Activated CD8-positive, alpha-beta memory T cell treated with anti-CD3 and anti-CD28 coated beads for 48 hours (primary cell): ENCODE results near the gene IGF2R.
"Not testable (repeated sequence)": the region's sequence is repeated elsewhere in the genome, so short reads cannot be mapped to it uniquely, and the experiment has no call there.

Experiments
- DNase-seq, 3 experiments: peaks; one replicate each; pipeline ENCODE4 v3.0.0-alpha.2; 2020; ENCODE audit warnings: low read depth in 2 of 3, low spot score in 2 of 3

IGF2R gene

DNA sequence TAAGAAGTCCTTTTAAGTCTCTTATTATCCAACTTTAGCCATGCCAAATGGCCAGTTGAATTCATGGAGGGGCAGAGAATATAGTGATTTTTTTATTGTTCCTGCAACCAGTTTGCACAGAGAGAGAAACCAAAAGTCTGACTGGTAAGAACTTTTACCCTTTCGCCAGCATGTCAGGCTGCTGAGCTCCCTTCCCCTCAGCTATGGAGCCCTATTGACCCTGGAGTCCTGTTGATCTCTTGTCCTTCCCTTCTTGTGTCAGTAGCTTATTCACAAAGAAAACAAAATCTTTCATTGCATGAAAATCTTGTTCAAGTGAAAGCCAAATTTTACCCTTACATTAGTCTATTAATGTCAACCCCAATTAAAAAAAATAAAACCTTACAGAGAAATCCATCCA lies 151.2 kb downstream of the IGF2R start:
- no peak for DNase-seq

DNA sequence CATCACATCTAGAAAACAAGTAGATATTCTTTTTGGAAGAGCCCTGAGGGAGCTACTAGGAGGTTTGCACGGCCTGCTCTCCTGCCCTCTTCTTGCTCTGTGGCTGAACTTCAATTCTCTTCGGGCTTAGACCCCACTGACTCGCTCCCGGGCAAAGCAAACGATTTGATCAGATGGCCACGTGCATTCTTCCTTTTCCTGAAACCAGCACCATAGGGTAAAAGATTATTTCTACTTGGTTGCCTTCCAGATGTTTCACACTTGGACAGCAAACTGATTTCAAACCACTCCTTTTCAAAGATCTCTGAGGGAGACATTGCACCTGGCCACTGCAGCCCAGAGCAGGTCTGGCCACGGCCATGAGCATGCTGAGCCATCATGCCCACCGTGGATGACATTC lies 152.7 kb downstream of the IGF2R start, which contains the start of gene SLC22A1:
TSS of gene SLC22A1 (plus strand) at position 258 of the 400 bp plus-strand sequence. CDS start at position 379, 121 bp downstream.
- DNase-seq: no peak

DNA sequence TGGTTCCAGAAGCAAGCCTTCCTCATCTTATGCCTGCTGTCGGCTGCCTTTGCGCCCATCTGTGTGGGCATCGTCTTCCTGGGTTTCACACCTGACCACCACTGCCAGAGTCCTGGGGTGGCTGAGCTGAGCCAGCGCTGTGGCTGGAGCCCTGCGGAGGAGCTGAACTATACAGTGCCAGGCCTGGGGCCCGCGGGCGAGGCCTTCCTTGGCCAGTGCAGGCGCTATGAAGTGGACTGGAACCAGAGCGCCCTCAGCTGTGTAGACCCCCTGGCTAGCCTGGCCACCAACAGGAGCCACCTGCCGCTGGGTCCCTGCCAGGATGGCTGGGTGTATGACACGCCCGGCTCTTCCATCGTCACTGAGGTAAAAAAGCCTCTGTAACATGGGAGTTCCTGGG lies 153.1 kb downstream of the IGF2R start:
- DNase-seq: no peak

DNA sequence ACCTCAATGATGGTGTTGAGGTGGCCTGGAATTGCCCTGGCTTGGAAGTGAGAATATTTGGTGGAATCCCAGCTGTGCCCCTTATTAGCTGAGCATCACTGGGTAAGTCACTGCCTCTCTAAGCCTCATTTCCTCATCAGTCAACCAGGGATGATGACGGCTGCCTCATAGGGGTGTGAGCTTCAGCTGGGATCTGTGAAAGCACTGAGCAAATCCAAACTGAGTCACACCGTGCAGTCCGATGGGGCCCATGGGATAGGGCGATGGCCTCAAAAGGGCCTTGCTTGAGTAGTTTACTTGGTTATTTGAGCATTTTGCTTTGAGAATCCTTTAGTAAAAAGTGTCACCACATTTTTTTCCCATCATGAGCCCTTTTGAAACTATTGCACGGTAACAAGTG lies 153.9 kb downstream of the IGF2R start:
- no peak for DNase-seq

DNA sequence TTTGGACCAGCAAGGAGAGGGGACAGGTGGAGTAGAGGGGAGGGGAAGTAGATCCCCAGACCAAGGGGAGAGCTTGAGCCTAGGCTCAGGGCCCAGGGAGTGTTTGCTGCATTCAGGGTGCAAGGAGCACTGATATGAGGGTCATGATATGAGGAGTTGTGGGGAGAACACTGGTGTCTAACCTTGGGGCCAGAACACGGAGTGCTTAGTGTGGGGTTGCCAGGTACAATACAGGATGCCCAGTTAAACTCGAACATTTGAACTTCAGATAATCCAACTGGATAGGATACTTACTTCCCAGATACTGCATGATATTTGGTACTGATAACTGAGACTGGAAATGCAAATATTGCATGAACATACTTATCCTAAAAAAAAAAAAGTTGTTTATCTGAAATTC lies 155.1 kb downstream of the IGF2R start:
- DNase-seq: no peak

DNA sequence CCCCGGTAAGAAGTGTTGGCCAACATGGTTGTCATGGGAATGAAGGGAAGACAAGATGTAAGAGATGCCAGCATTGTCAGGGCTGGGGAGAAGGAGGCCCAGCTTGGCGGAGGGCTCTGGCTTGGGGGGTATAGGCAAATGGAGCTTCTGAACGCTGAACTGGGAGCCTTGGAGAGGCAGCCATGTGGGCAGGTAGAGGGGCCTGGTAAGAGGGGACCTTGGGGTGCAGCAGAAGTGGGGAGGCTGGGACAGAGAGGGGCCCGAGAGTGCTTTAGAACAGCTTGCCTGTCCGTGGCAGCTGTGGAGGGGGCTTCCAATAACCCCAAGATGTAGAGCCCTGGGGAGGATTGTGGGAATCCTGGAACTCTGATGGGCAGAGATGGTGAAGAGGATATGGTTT lies 155.7 kb downstream of the IGF2R start:
- no peak for DNase-seq

DNA sequence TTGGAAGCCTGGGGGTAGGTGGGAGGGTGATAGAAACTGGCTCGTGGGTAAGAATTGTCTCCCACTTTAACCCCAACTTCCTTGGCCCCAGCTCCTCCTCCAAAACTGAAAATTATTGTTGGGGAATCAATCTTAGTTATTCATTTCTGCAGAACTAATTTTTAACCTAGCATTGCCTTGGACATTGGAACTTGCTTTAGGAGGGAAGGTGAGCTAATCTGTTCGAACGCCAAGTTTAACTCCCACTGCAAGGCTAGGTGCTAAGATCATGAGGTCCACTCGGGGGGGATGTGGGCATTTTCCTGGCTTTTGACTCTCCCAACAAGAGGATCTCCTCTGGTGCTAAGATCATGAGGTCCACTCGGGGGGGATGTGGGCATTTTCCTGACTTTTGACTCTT lies 156.2 kb downstream of the IGF2R start:
- DNase-seq: not testable (repeated sequence)

DNA sequence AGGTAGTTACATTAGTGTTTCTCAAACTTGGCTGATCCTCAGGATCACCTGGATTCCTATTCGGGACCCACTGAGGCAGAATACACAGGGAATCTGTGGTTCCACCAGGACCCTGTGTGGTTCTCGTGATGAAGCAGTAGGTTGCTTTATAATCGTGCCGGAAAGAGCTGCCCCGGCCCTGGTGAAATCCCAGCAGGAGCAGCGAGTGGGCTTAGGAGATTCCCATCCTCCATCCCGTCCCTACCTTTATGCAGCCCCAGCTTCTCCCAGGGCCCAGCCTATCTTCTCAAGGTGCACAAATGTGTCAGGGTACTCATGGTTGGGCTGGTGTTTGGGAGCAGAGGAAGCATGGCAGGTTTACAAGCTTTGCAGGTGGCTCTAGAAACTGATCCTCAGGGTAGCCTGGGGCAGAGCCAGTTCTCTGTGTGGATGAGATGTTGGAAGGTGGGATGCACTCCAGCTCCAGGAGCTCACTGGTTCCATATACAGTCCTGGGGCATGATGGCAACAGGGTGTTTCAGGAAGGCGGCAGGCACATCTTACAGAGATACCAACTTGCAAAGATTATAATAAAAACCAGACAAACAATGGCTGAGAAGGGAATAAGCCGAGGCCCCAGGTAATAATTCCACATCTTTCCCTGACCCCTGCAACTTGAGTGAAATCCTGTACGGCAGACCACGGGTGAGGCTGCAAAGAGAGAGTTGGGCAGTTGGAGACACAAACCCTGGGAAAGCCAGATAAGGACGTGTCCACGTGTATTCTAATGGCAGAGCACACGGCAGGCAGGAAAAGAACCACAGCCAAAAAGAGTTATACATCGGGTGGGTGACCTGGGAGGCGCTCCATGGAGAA lies 158.6 kb downstream of the IGF2R start:
- DNase-seq: no peak

DNA sequence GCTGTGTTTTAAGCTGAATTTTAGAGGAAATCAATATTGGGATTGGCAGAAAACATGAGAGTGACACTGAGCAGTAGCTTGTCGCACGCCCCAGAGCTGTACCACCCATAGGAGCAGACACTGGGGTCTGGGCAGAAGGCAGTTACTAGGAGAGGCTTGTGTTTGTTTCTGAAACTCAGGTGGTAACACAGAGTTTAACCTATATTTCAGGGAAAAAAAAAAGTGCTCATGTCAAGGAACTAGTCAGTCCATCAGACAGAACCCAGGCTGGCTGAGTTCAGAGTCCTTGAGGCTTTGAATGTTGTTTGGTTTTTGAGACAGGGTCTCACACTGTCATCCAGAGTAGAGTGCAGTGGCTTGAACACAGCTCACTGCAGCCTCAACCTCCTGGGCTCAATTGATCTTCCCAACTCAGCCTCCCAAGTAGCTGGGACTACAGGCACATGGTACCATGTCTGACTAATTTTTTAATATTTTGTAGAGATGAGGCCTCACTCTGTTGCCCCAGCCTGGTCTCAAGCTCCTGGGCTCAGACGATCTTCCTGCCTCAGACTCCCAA lies 159.3 kb downstream of the IGF2R start:
- DNase-seq: no peak

DNA sequence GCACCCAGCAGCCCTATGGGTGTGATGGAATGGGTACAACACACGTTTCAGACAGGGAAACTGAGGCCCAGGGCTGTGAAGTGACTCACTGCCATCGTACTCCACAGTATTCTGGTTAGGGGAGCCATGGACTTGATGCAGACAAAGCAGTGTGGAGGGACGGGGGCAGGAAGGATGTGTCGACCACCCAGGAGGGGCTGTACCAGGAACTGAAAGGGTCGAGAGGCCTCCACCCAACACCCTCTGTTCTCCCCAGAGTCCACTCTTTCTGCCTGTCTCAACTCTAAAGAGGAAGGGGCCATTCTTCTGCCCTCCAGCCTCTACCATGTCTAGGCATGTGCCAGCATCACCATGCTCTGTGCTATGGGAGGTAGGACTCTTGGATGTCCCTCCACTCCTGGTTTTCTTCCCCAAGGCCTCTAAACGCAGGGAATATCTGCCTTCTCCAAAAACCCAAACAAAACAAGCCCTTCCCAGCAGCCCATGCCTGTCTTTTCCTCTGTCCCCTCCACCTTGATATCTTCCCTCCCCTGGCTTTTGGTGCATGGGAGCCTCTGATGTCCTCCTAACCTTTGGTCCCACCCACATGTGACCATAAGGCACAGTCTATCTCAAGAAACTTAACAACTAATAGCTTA lies 160.1 kb downstream of the IGF2R start:
- no peak for DNase-seq

DNA sequence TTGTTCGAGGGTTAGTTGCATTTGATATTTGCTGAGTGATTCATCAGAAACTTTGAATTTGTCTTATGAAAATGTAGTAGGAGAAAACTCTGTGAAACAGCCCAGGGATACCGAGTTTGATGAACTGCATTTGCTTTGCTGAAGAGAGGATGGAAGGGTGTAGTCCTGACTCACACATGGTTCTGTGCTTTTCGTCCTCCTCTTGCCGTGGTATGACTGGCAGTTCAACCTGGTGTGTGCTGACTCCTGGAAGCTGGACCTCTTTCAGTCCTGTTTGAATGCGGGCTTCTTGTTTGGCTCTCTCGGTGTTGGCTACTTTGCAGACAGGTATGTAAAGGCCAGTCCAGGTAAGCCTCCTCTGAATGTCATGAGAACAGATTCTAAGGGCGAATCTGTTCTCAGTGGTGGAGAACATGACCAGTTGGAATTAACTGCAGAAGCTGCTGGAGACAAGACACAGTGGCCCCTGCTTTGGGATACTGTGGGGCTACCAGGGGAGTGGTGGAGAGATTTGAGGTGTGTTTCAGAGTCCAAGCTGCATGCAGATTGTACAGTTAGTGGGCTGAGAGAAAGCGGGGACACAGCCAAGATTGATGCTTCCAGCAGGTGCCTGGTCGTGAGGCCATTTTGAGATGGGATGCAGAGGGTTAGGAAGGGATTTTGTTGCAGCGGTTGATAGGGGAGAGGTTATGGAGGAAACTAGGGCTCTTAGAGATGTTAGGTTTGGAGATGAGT lies 161.2 kb downstream of the IGF2R start:
- DNase-seq: no peak

DNA sequence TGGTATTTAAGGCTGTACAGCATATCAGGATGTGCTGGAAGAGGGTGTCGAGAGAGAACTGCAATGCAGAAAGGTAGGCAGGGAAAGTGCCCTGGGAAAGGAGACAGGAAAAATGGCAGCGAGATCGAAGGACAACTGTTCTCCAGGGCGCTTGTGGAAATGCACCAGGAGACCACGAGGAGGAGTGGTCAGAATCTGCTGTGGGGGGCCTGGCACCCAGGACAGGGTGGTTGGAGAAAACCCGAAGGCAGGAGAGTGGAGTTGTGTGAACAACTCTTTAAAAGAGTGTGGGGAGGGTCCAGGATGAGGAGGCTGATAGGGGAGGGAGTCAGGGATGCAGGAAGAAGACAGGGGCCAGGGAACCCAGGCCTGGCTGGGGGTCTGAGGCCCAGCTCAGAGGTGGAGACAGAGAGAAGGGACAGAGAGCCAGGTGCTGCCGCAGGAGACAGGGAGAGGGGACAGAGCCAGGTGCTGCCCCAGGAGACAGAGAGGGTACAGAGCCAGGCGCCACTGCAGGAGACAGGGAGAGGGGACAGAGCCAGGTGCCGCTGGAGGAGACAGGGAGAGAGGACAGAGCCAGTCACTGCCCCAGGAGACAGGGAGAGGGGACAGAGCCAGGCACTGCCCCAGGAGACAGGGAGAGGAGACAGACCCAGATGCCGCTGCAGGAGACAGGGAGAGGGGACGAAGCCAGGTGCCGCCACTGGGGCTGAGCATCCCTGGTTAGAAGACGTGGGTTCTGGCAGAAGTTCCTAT lies 162.0 kb downstream of the IGF2R start:
- no peak for DNase-seq

DNA sequence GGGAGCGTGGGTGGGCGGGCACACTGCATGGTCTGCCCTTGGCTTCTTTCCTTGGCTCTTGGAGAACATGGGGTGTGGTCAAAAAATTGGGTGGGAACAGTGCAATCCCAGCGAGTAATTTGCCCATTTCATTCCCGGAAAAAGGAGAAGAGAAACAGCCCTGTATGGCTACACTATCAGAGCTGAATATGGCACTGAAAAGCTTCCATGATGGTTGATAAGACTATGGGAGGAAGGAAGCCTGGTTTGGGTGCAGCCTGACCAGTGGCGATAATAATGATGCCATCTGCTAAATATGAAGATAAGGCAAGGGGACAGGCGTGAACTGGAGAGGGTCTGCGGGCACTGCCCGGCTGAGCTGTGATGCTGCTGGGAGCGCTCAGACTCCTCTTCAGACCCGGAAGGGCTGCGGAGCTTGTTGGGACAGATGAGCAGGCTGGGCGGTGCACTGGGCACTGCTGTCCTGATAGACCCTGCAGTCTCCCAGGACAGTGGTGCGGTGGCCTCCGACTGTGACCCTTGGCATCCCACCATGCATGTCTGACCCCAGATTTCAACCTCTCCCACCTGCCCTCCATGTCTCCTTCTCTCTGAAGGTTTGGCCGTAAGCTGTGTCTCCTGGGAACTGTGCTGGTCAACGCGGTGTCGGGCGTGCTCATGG lies 162.9 kb downstream of the IGF2R start:
- no peak for DNase-seq

DNA sequence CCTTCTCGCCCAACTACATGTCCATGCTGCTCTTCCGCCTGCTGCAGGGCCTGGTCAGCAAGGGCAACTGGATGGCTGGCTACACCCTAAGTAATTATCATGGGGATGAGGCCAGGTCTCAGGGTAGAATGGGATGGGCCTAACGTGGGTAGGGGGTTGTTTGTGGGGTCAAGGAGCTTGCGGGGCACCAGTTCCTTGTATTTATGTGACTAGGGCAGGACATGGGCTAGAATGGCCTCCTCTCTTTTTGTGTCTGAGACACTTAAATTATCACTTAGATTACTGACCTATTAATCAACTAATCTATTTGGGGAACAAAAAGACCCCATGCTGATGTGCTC lies 163.4 kb downstream of the IGF2R start:
- DNase-seq: no peak

DNA sequence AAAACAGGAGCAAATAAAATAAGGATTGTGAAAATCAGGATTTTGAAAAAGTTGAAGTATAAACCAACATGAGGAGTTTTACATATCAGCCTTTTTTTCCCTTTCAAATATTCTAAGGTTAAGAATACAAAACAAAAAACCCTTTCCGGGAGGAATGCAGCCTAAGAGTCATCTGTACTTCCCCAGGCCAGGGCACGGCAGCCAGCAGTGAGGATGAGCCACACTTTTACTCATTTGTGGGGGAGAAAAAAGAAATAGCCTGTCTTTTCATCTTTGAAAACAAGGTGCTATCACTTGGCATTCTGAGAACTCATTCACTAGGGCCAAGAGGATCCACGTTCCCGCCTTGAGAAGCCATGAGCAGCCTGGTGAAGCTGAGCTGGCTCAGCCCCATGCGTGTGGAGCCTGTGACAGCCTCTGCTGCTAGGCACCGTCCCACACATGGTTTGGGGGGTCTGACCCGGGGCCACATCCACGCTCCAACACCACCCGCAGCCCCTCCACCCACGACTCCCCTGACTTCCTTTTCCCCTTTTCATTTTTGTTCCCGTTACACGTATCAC lies 164.0 kb downstream of the IGF2R start:
- DNase-seq: no peak

DNA sequence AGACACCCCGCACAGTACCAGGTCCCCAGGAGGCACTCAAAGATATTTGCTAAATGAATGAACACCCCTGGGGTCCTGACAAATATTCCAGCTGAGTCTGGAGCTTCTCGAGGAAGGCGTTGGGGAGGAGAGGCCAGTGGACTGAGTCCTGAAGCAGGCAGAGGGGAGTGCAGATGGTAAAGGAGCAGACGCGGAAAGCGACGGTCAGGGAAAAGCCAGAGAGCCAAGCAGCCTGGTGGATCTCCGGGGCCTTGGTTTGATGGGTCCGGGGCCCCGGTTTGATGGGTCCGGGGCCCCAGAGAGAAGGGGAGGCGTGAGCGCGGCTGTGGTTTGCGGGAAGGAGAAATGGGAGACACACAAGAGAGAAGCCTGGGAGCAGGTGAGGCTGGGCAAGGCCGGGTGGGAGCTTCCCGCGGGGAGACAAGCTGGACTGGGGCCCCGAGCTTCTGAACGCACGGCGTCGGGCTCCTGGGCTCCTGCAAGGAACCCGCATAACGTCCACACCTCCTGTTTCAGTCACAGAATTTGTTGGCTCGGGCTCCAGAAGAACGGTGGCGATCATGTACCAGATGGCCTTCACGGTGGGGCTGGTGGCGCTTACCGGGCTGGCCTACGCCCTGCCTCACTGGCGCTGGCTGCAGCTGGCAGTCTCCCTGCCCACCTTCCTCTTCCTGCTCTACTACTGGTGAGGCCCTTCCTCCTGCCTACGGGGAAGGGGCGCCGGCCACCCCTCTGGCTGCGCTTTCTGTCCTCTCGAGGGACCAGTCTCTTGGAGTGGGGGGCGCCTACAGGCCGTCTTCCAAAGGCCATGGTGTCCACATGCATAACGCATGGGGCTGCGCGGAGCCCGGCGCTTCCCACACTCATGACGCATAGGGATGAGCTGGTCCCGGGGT lies 164.8 kb downstream of the IGF2R start:
- no peak for DNase-seq

DNA sequence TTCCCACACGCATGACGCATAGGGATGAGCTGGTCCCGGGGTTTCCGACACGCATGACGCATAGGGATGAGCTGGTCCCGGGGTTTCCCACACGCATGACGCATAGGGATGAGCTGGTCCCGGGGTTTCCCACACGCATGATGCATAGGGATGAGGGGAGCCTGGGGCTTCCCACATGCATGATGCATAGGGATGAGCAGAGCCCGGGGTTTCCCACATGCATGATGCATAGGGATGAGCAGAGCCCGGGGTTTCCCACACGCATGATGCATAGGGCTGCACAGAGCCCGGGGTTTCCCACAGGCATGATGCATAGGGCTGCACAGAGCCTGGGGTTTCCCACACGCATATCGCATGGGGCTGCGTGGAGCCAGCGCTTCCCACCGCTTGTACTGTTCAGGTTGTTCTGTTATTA lies 165.5 kb downstream of the IGF2R start:
- DNase-seq: not testable (repeated sequence)

DNA sequence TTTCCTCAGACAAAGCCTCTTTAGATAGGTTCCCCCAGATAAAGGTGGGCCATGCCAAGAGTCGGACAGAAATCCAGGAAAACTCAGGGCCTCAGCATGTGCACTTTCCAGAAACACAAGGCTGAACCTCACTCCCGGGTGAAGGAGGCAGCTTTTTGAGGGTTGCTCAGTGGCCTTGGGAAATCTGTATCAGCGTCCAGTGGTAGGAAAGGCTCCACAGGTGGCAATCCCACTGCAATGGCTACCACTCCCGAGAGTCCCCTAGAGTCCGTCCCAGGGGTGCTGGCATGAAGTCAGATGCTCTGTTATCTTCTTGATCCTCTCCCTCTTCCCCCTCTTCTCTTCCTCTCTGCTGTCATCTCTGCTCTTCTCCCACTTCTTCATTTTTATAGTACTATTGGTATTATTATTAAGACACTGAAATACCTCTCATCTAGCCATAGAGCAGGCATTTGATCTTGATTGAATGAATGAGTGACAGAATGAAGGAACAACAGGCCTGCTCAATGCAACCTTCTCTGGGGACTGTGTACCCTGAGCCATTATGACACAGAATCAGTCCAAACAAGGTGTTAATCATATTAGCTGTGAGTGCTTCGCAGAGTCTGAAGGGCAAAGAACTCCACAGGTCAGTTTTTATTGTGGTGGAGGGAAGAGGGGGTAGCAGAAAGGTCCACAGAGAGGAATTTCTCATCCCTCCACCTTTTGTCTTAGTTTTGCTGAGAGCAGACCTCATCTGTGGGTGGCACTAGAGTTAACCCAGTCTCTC lies 166.1 kb downstream of the IGF2R start:
- DNase-seq: no peak
